CD4-positive, alpha-beta T cell treated with Interleukin-21 for 1 hour (primary cell): Measurements from ENCODE around the gene MICAL3.
"Not testable (repeated sequence)": the region's sequence is repeated elsewhere in the genome, so short reads cannot be mapped to it uniquely, and the experiment has no call there.

Source experiments
- DNase-seq: peaks from one replicate; pipeline ENCODE4 v3.0.0-alpha.2; 2020

The MICAL3 gene

GRCh38 chr22:17997456-17997855 is 26.9 kb downstream of the MICAL3 start:
- no peak for DNase-seq

- not testable (repeated sequence) for DNase-seq
These were observed 29.1 kb downstream of the MICAL3 start for GRCh38 chr22:17995256-17995655.

GRCh38 chr22:17994424-17995108 is 29.8 kb downstream of the MICAL3 start:
- no peak for DNase-seq

GRCh38 chr22:17992976-17993375 is 31.4 kb downstream of the MICAL3 start:
- DNase-seq, result not testable (repeated sequence)

- not testable (repeated sequence) for DNase-seq
These were observed 32.4 kb downstream of the MICAL3 start for GRCh38 chr22:17991992-17992391.

GRCh38 chr22:17990942-17991341 is 33.4 kb downstream of the MICAL3 start:
- DNase-seq, result no peak

- no peak for DNase-seq
These were observed 34.2 kb downstream of the MICAL3 start for GRCh38 chr22:17990147-17990546.

GRCh38 chr22:17988800-17989513 is 35.4 kb downstream of the MICAL3 start:
- DNase-seq, result no peak

- no peak for DNase-seq
These were observed 38.8 kb downstream of the MICAL3 start for GRCh38 chr22:17985606-17986005.

- not testable (repeated sequence) for DNase-seq
These were observed 39.3 kb downstream of the MICAL3 start for GRCh38 chr22:17985071-17985470.

GRCh38 chr22:17984114-17984513 is 40.2 kb downstream of the MICAL3 start:
- no peak for DNase-seq

- DNase-seq, result no peak
These were observed 41.7 kb downstream of the MICAL3 start for GRCh38 chr22:17982572-17983141.

- DNase-seq, result no peak
These were observed 42.9 kb downstream of the MICAL3 start for GRCh38 chr22:17981497-17981896.

GRCh38 chr22:17980638-17981051 is 43.7 kb downstream of the MICAL3 start:
- DNase-seq, result peak; percentile 40

GRCh38 chr22:17980015-17980590 is 44.3 kb downstream of the MICAL3 start:
- no peak for DNase-seq

GRCh38 chr22:17978027-17978426 is 46.3 kb downstream of the MICAL3 start:
- no peak for DNase-seq

GRCh38 chr22:17977371-17977770 is 47.0 kb downstream of the MICAL3 start:
- DNase-seq, result no peak

GRCh38 chr22:17976121-17976520 is 48.2 kb downstream of the MICAL3 start:
- DNase-seq, result no peak

- no peak for DNase-seq
These were observed 49.5 kb downstream of the MICAL3 start for GRCh38 chr22:17974703-17975372.

GRCh38 chr22:17974087-17974486 is 50.3 kb downstream of the MICAL3 start:
- no peak for DNase-seq

GRCh38 chr22:17973217-17973616 is 51.1 kb downstream of the MICAL3 start:
- no peak for DNase-seq

- DNase-seq, result no peak
These were observed 51.8 kb downstream of the MICAL3 start for GRCh38 chr22:17972385-17973191.
